ENCODE results near the gene SLC39A7. TPM values are rescaled to one million over a fixed set of nuclear protein-coding genes. Genes with fewer than 3 reads are reported as not detected.

The SLC39A7 gene
- total and polyA plus RNA-seq, 4 experiments from 2014 or later: 22.9 to 40.9 (median 32.0) TPM

DNA sequence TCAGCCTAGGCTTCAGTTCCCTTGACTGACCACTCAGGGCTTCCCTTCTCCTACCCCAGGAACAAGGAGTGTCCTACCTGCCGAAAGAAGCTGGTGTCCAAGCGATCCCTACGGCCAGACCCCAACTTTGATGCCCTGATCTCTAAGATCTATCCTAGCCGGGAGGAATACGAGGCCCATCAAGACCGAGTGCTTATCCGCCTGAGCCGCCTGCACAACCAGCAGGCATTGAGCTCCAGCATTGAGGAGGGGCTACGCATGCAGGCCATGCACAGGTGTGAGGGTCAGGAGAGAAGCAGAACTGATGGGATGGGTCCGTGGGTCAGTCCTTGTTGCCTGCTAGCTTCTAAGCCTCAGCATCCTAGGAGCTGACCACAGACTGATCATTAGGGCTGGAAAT, 9.2 kb downstream of the SLC39A7 start:
- Histone ChIP-seq H3K36me3 (ENCODE audit: insufficient read depth, low read length) (peaks cover 10% of the 10 kb centered on the region), H3K4me1 (ENCODE audit: insufficient read depth, low read length) (peaks cover 42% of the 10 kb centered on the region), H3K27me3 (ENCODE audit: insufficient read depth, low read length) (peaks cover 4% of the 10 kb centered on the region), H3K9me3 (ENCODE audit: control insufficient read depth in 1 of 2, low read length in 2 of 2) (no peaks in the 10 kb centered on the region), H3K27ac (ENCODE audit: low read depth, low read length) (no peak overlapping the region), H3K4me3 (ENCODE audit: low read length in 2 of 2) (no peak overlapping the region)
- peaks cover 0 to 1% (median 0%) of the 10 kb centered on the region in 8 donors for H3K9me3 Mint-ChIP-seq
- DNase-seq: no peak
- ChIA-PET POLR2A (ENCODE audit: partially characterized antibody) (interaction anchor here (1.3 to 2.9 kb wide), 4 partner anchors 11 to 62 kb away, joined by 3 to 44 read pairs (median 12); partner anchors contain the start of genes COL11A2, RPS18, RXRB and SLC39A7), CTCF (ENCODE audit: partially characterized antibody) (interaction anchor here (2.0 to 2.1 kb wide), 2 partner anchors 10 to 38 kb away, joined by 4 to 20 read pairs; no protein-coding TSS in a partner anchor)
- peaks cover 27 to 43% of the 10 kb centered on the region in 2 donors for H3K36me3 Mint-ChIP-seq
- peak overlapping the region in 3 of 7 donors; percentile 24 to 95 (median 88) for H3K27ac Mint-ChIP-seq
- H3K4me1 Mint-ChIP-seq: peaks cover 28 to 57% (median 42%) of the 10 kb centered on the region in 4 donors
- intact Hi-C loops (cut with micrococcal nuclease): loop anchor here (5.0 to 10.0 kb wide), 5 partner anchors 315 to 1545 kb away; partner anchors contain the start of genes C6orf47, CSNK2B, EHMT2 and GPANK1
- H3K27me3 Mint-ChIP-seq: peaks cover 6 to 24% of the 10 kb centered on the region in 2 donors
- H3K4me3 Mint-ChIP-seq: peak overlapping the region in 6 of 8 donors; percentile 36 to 97 (median 89)

DNA sequence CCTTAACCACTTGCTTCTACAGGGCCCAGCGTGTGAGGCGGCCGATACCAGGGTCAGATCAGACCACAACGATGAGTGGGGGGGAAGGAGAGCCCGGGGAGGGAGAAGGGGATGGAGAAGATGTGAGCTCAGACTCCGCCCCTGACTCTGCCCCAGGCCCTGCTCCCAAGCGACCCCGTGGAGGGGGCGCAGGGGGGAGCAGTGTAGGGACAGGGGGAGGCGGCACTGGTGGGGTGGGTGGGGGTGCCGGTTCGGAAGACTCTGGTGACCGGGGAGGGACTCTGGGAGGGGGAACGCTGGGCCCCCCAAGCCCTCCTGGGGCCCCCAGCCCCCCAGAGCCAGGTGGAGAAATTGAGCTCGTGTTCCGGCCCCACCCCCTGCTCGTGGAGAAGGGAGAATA, 10.5 kb downstream of the SLC39A7 start:
- no peak for DNase-seq
- ChIA-PET POLR2A (ENCODE audit: partially characterized antibody) (no interaction called here), CTCF (ENCODE audit: partially characterized antibody) (interaction anchor here (0.6 to 1.5 kb wide), 3 partner anchors 15 to 1463 kb away, joined by 3 to 4 read pairs (median 3); no protein-coding TSS in a partner anchor)
- peaks cover 0 to 1% (median 0%) of the 10 kb centered on the region in 8 donors for H3K9me3 Mint-ChIP-seq
- peaks cover 10% of the 10 kb centered on the region for H3K36me3 ChIP-seq (ENCODE audit: insufficient read depth, low read length)
- H3K4me3 Mint-ChIP-seq: no peak overlapping the region
- peaks cover 27 to 33% of the 10 kb centered on the region in 2 donors for H3K36me3 Mint-ChIP-seq
- no peak overlapping the region for H3K4me3 ChIP-seq (ENCODE audit: low read length in 2 of 2)
- H3K27me3 ChIP-seq (ENCODE audit: insufficient read depth, low read length): peaks cover 4% of the 10 kb centered on the region
- no peaks in the 10 kb centered on the region for H3K9me3 ChIP-seq (ENCODE audit: control insufficient read depth in 1 of 2, low read length in 2 of 2)
- H3K27ac ChIP-seq (ENCODE audit: low read depth, low read length): no peak overlapping the region
- peaks cover 32% of the 10 kb centered on the region for H3K4me1 ChIP-seq (ENCODE audit: insufficient read depth, low read length)
- H3K4me1 Mint-ChIP-seq: peaks cover 21 to 44% (median 32%) of the 10 kb centered on the region in 4 donors
- peaks cover 7 to 27% of the 10 kb centered on the region in 2 donors for H3K27me3 Mint-ChIP-seq
- H3K27ac Mint-ChIP-seq: no peak overlapping the region
- intact Hi-C loops (cut with micrococcal nuclease): no loop called here

DNA sequence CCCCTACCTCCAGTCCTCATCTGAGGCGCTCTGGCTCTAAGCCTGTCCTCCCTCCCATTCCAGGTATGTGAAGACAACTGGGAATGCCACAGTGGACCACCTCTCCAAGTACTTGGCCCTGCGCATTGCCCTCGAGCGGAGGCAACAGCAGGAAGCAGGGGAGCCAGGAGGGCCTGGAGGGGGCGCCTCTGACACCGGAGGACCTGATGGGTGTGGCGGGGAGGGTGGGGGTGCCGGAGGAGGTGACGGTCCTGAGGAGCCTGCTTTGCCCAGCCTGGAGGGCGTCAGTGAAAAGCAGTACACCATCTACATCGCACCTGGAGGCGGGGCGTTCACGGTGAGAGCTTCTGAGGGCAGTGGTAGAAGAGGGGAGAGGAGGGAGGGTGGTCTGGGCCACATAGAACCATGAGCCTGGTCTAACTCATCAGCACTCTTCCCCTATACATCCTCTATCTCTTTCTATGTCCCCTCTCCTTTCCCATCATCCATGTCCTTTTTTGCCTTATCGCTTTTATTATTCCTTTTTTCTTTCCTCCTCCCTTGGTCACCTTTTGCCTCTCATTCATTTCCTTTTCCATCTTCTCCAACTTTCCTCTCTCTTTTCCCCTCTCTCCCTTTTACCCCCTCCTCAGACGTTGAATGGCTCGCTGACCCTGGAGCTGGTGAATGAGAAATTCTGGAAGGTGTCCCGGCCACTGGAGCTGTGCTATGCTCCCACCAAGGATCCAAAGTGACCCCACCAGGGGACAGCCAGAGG, 11.2 kb downstream of the SLC39A7 start:
- peaks cover 4% of the 10 kb centered on the region for H3K27me3 ChIP-seq (ENCODE audit: insufficient read depth, low read length)
- H3K4me1 ChIP-seq (ENCODE audit: insufficient read depth, low read length): peaks cover 32% of the 10 kb centered on the region
- Mint-ChIP-seq H3K4me1 (peaks cover 19 to 41% (median 30%) of the 10 kb centered on the region in 4 donors), H3K27me3 (peaks cover 7 to 27% of the 10 kb centered on the region in 2 donors), H3K4me3 (no peak overlapping the region), H3K9me3 (peaks cover 0 to 1% (median 0%) of the 10 kb centered on the region in 8 donors), H3K27ac (no peak overlapping the region), H3K36me3 (peaks cover 27 to 31% of the 10 kb centered on the region in 2 donors)
- H3K4me3 ChIP-seq (ENCODE audit: low read length in 2 of 2): no peak overlapping the region
- no peak for DNase-seq
- ChIA-PET POLR2A (ENCODE audit: partially characterized antibody) (interaction anchor here (2.0 kb wide), 1 partner anchor 37 kb away, joined by 7 read pairs; no protein-coding TSS in a partner anchor), CTCF (ENCODE audit: partially characterized antibody) (interaction anchor here (0.6 to 1.5 kb wide), 2 partner anchors 15 to 1462 kb away, joined by 3 to 4 read pairs; no protein-coding TSS in a partner anchor)
- peaks cover 10% of the 10 kb centered on the region for H3K36me3 ChIP-seq (ENCODE audit: insufficient read depth, low read length)
- no peak overlapping the region for H3K27ac ChIP-seq (ENCODE audit: low read depth, low read length)
- H3K9me3 ChIP-seq (ENCODE audit: control insufficient read depth in 1 of 2, low read length in 2 of 2): no peaks in the 10 kb centered on the region
- intact Hi-C loops (cut with micrococcal nuclease): no loop called here

DNA sequence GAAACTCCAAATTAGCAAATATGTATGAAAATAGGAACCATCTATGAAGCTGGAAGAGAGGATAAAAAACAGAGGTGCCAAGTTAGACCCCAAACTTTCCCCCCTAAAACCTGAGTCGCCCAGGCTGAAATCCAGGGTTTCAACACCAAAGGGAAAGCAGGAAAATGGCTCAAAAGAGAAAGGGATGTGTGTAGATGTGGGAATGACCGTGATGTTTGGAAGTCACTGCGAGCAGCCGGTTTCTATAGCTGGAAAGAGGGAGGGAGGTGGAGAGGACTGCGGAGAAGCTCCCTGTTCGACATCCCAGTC, 12.1 kb downstream of the SLC39A7 start:
- CTCF ChIA-PET (ENCODE audit: partially characterized antibody): no interaction called here
- Mint-ChIP-seq H3K27me3 (peaks cover 9 to 31% of the 10 kb centered on the region in 2 donors), H3K36me3 (peaks cover 27 to 30% of the 10 kb centered on the region in 2 donors), H3K9me3 (peaks cover 0 to 1% (median 0%) of the 10 kb centered on the region in 8 donors), H3K4me3 (peak overlapping the region; percentile 27 to 71 (median 68)), H3K27ac (peak overlapping the region in 2 of 7 donors; percentile 36 to 66), H3K4me1 (peaks cover 19 to 41% (median 30%) of the 10 kb centered on the region in 4 donors)
- POLR2A ChIA-PET (ENCODE audit: partially characterized antibody): interaction anchor here (0.8 to 2.0 kb wide), 2 partner anchors 8 to 36 kb away, joined by 4 to 7 read pairs; partner anchors contain the start of gene HSD17B8
- intact Hi-C loops (cut with micrococcal nuclease): no loop called here
- no peak for DNase-seq
- no peaks in the 10 kb centered on the region for H3K9me3 ChIP-seq (ENCODE audit: control insufficient read depth in 1 of 2, low read length in 2 of 2)
- no peak overlapping the region for H3K4me3 ChIP-seq (ENCODE audit: low read length in 2 of 2)
- peaks cover 10% of the 10 kb centered on the region for H3K36me3 ChIP-seq (ENCODE audit: insufficient read depth, low read length)
- peaks cover 4% of the 10 kb centered on the region for H3K27me3 ChIP-seq (ENCODE audit: insufficient read depth, low read length)
- no peak overlapping the region for H3K27ac ChIP-seq (ENCODE audit: low read depth, low read length)
- peaks cover 25% of the 10 kb centered on the region for H3K4me1 ChIP-seq (ENCODE audit: insufficient read depth, low read length)

DNA sequence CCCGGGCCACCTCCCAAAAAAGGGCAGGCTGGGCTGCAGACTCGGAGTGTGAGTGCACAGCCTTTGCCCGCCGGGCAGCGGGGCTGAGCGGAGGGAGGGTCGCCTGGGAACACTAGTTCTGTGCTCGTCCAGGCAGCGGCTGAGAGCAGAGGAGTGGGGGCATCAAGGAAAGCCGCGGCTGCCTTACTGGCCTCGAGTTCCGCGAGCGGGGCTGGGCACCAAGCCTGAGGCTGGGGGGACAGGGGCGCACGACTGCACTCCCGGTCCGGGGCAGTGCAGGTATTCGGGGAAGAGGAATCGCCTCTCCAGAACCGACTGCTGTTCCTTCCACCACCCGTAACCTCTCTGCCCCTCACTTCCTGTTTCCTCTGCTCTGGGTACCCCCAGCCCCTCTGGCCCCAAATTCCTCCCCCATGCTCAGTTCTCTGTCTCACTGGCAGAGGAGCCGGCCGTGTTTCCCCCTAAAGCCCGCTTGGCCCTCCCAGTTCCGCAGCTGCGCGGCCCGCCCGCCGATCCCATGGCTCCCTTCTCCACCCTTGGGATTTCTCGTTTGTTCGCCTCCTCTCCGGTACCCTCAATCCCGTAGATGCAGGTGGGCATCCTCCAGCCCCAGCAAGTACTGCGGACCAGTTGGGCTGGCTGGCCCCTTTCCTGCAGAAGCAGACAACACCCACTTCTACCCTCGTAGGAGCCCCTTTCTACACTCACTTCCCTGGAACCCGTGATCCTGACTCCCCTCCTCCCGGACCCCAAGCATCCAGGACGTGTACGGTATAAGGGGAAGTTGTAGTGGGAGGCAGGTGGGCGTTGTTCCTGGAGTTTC, 12.7 kb downstream of the SLC39A7 start:
- peaks cover 24% of the 10 kb centered on the region for H3K4me1 ChIP-seq (ENCODE audit: insufficient read depth, low read length)

DNA sequence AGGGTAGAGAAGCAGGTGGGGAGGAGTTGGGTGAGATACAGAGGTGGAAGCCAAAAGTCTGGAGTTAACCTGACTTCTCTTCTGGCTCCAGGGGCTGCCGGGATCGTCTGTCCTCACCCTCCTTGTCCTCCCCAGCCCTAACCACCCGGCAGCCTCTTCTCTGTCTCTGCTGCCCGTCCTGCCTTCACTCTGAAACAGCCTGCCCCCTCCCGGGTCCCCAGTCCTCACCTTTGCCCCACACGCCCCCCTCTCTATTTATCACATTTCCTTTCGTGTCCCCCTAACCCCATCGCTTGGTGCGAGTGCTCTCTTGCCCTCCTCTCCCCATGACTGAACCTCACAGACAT, 13.3 kb downstream of the SLC39A7 start:
- peak overlapping the region in 3 of 7 donors; percentile 4 to 48 (median 46) for H3K27ac Mint-ChIP-seq
- H3K9me3 Mint-ChIP-seq: peaks cover 0 to 1% (median 0%) of the 10 kb centered on the region in 8 donors
- peaks cover 23 to 27% of the 10 kb centered on the region in 2 donors for H3K36me3 Mint-ChIP-seq
- H3K27ac ChIP-seq (ENCODE audit: low read depth, low read length): no peak overlapping the region
- peaks cover 17 to 36% (median 27%) of the 10 kb centered on the region in 4 donors for H3K4me1 Mint-ChIP-seq
- peak overlapping the region; percentile 35 to 81 (median 68) for H3K4me3 Mint-ChIP-seq
- H3K4me3 ChIP-seq (ENCODE audit: low read length in 2 of 2): no peak overlapping the region
- H3K36me3 ChIP-seq (ENCODE audit: insufficient read depth, low read length): peaks cover 10% of the 10 kb centered on the region
- intact Hi-C loops (cut with micrococcal nuclease): no loop called here
- peaks cover 4% of the 10 kb centered on the region for H3K27me3 ChIP-seq (ENCODE audit: insufficient read depth, low read length)
- H3K27me3 Mint-ChIP-seq: peaks cover 12 to 42% of the 10 kb centered on the region in 2 donors
- H3K4me1 ChIP-seq (ENCODE audit: insufficient read depth, low read length): peaks cover 20% of the 10 kb centered on the region
- no peak for DNase-seq
- CTCF ChIA-PET (ENCODE audit: partially characterized antibody): no interaction called here
- H3K9me3 ChIP-seq (ENCODE audit: control insufficient read depth in 1 of 2, low read length in 2 of 2): no peaks in the 10 kb centered on the region
- POLR2A ChIA-PET (ENCODE audit: partially characterized antibody): interaction anchor here (2.0 kb wide), 1 partner anchor 34 kb away, joined by 7 read pairs; no protein-coding TSS in a partner anchor

More for the DNA sequence above, 12.7 kb downstream of the SLC39A7 start:
- POLR2A ChIA-PET (ENCODE audit: partially characterized antibody): interaction anchor here (0.8 to 2.0 kb wide), 2 partner anchors 9 to 35 kb away, joined by 4 to 7 read pairs; partner anchors contain the start of gene HSD17B8
- Mint-ChIP-seq H3K27me3 (peaks cover 9 to 36% of the 10 kb centered on the region in 2 donors), H3K4me1 (peaks cover 19 to 41% (median 30%) of the 10 kb centered on the region in 4 donors), H3K4me3 (peak overlapping the region; percentile 35 to 81 (median 68)), H3K9me3 (peaks cover 0 to 1% (median 0%) of the 10 kb centered on the region in 8 donors), H3K36me3 (peaks cover 27% of the 10 kb centered on the region in 2 donors), H3K27ac (peak overlapping the region in 6 of 7 donors; percentile 4 to 66 (median 47))
- CTCF ChIA-PET (ENCODE audit: partially characterized antibody): no interaction called here
- DNase-seq: peak in 1 of 5 donors; percentile 20
- Histone ChIP-seq H3K9me3 (ENCODE audit: control insufficient read depth in 1 of 2, low read length in 2 of 2) (no peaks in the 10 kb centered on the region), H3K4me3 (ENCODE audit: low read length in 2 of 2) (no peak overlapping the region), H3K36me3 (ENCODE audit: insufficient read depth, low read length) (peaks cover 10% of the 10 kb centered on the region), H3K27me3 (ENCODE audit: insufficient read depth, low read length) (peaks cover 4% of the 10 kb centered on the region), H3K27ac (ENCODE audit: low read depth, low read length) (no peak overlapping the region)
- intact Hi-C loops (cut with micrococcal nuclease): no loop called here
